ENCODE results near the gene SPAST. TPM values are rescaled to one million over a fixed set of nuclear protein-coding genes. Genes with fewer than 3 reads are reported as not detected.
"Not testable (repeated sequence)": the region's sequence is repeated elsewhere in the genome, so short reads cannot be mapped to it uniquely, and the experiment has no call there.

Gene SPAST
- total RNA-seq = 10 to 100 TPM in 1 of 2 donors, 1 to 10 TPM in 1; 8.5 to 13.6 TPM

- H3K27me3 ChIP-seq (replicated peaks; ENCODE audit: insufficient read depth) = no peaks in the 10 kb centered on the region
- DNase-seq (ENCODE audit: low spot score) (peak; percentile 91), ATAC-seq (ENCODE audit: insufficient number of reproducible peaks, low FRiP score, low read depth) (peak; percentile 97)
- peaks cover 9 to 15% of the 10 kb centered on the region in 2 donors for H3K4me1 ChIP-seq (ENCODE audit: control insufficient read depth in 1 of 2, low read depth in 2 of 2)
- peak; percentile 79 for TF ChIP-seq CTCF (IDR thresholded peaks at IDR 0.05)
- no peaks in the 10 kb centered on the region for H3K36me3 ChIP-seq
- H3K4me3 ChIP-seq = peak within 1 kb of the TSS; percentile 94
- no peaks in the 10 kb centered on the region for H3K9me3 ChIP-seq
- peak within 1 kb of the TSS; percentile 90 to 95 for H3K27ac ChIP-seq
Measured at GRCh38 chr2:32063310-32064020, at the start of gene SPAST. Gene SPAST (plus strand): TSS chr2:32063556. CDS start chr2:32063832, 276 bp downstream.

GRCh38 chr2:32018789-32019482 is 44.4 kb upstream of the SPAST start:
- peaks cover 19% of the 10 kb centered on the region for H3K36me3 ChIP-seq
- not testable (repeated sequence) for ATAC-seq (ENCODE audit: insufficient number of reproducible peaks, low FRiP score, low read depth)

GRCh38 chr2:32034198-32034887 is 29.0 kb upstream of the SPAST start:
- not testable (repeated sequence) for ATAC-seq (ENCODE audit: insufficient number of reproducible peaks, low FRiP score, low read depth); DNase-seq (ENCODE audit: low spot score); H3K27me3 ChIP-seq (replicated peaks; ENCODE audit: insufficient read depth); H3K4me3 ChIP-seq; H3K27ac ChIP-seq; H3K9me3 ChIP-seq; H3K4me1 ChIP-seq (ENCODE audit: control insufficient read depth in 1 of 2, low read depth in 2 of 2); H3K36me3 ChIP-seq

More at GRCh38 chr2:32018789-32019482, 44.4 kb upstream of the SPAST start:
- H3K9me3 ChIP-seq; H3K4me3 ChIP-seq; H3K27ac ChIP-seq; DNase-seq (ENCODE audit: low spot score); H3K4me1 ChIP-seq (ENCODE audit: control insufficient read depth in 1 of 2, low read depth in 2 of 2); H3K27me3 ChIP-seq (replicated peaks; ENCODE audit: insufficient read depth): not testable (repeated sequence)

GRCh38 chr2:32039447-32040219 is 23.7 kb upstream of the SPAST start, which contains the start of gene DPY30:
Gene DPY30 (minus strand): TSS chr2:32039805. CDS start chr2:32039456, 349 bp downstream.
- TF ChIP-seq CTCF (IDR thresholded peaks at IDR 0.05) = no peak
- Histone ChIP-seq H3K4me1 (ENCODE audit: control insufficient read depth in 1 of 2, low read depth in 2 of 2) (peaks cover 7 to 9% of the 10 kb centered on the region in 2 donors), H3K4me3 (peak within 1 kb of the TSS; percentile 92), H3K36me3 (no peaks in the 10 kb centered on the region), H3K27ac (peak within 1 kb of the TSS; percentile 73 to 75), H3K27me3 (replicated peaks; ENCODE audit: insufficient read depth) (no peaks in the 10 kb centered on the region), H3K9me3 (no peaks in the 10 kb centered on the region)
- ATAC-seq (ENCODE audit: insufficient number of reproducible peaks, low FRiP score, low read depth) (peak; percentile 67), DNase-seq (ENCODE audit: low spot score) (peak; percentile 76)

- no peak for TF ChIP-seq CTCF (IDR thresholded peaks at IDR 0.05)
- ATAC-seq (ENCODE audit: insufficient number of reproducible peaks, low FRiP score, low read depth) = no peak
Measured at GRCh38 chr2:32043561-32043960, 19.8 kb upstream of the SPAST start.

More at GRCh38 chr2:32043561-32043960, 19.8 kb upstream of the SPAST start:
- H3K36me3 ChIP-seq = no peaks in the 10 kb centered on the region
- H3K27me3 ChIP-seq (replicated peaks; ENCODE audit: insufficient read depth) = no peaks in the 10 kb centered on the region
- no peak overlapping the region for H3K4me3 ChIP-seq
- H3K27ac ChIP-seq = no peak overlapping the region
- H3K4me1 ChIP-seq (ENCODE audit: control insufficient read depth in 1 of 2, low read depth in 2 of 2) = peaks cover 5 to 9% of the 10 kb centered on the region in 2 donors
- H3K9me3 ChIP-seq = no peaks in the 10 kb centered on the region
- no peak for DNase-seq (ENCODE audit: low spot score)
